HG03175 (cell line): ENCODE data around the gene MYO1D.
"Not testable (repeated sequence)": the region's sequence is repeated elsewhere in the genome, so short reads cannot be mapped to it uniquely, and the experiment has no call there.

Experiments
- ATAC-seq: cut with Tn5 transposase; IDR thresholded peaks from one replicate; pipeline ENCODE4 v1.9.1; 2021; ENCODE audit warnings: mild to moderate bottlenecking, moderate library complexity; ENCODE audit not compliant: unreplicated experiment

Gene MYO1D

GRCh38 chr17:32821987-32822934, 54.7 kb downstream of the MYO1D start:
- not testable (repeated sequence) for ATAC-seq

GRCh38 chr17:32820440-32820839, 56.5 kb downstream of the MYO1D start:
- no peak for ATAC-seq

GRCh38 chr17:32819787-32820186, 57.1 kb downstream of the MYO1D start:
- no peak for ATAC-seq

- ATAC-seq = no peak
Measured at GRCh38 chr17:32819035-32819434, 57.9 kb downstream of the MYO1D start.

- no peak for ATAC-seq
Measured at GRCh38 chr17:32815460-32815859, 61.5 kb downstream of the MYO1D start.

- ATAC-seq = no peak
Measured at GRCh38 chr17:32814836-32815235, 62.1 kb downstream of the MYO1D start.

GRCh38 chr17:32813021-32813420, 63.9 kb downstream of the MYO1D start:
- ATAC-seq = no peak

- ATAC-seq = no peak
Measured at GRCh38 chr17:32810690-32811089, 66.2 kb downstream of the MYO1D start.

GRCh38 chr17:32807577-32807976, 69.3 kb downstream of the MYO1D start:
- no peak for ATAC-seq

GRCh38 chr17:32806646-32807045, 70.3 kb downstream of the MYO1D start:
- ATAC-seq = no peak

- ATAC-seq = no peak
Measured at GRCh38 chr17:32805029-32805976, 71.6 kb downstream of the MYO1D start.

GRCh38 chr17:32803544-32803943, 73.4 kb downstream of the MYO1D start:
- no peak for ATAC-seq

GRCh38 chr17:32802306-32802705, 74.6 kb downstream of the MYO1D start:
- no peak for ATAC-seq

GRCh38 chr17:32801641-32802040, 75.3 kb downstream of the MYO1D start:
- ATAC-seq = no peak

- ATAC-seq = no peak
Measured at GRCh38 chr17:32801193-32801592, 75.7 kb downstream of the MYO1D start.

- no peak for ATAC-seq
Measured at GRCh38 chr17:32798938-32799337, 78.0 kb downstream of the MYO1D start.

- no peak for ATAC-seq
Measured at GRCh38 chr17:32795339-32795979, 81.5 kb downstream of the MYO1D start.

- ATAC-seq = no peak
Measured at GRCh38 chr17:32794533-32795246, 82.2 kb downstream of the MYO1D start.

- no peak for ATAC-seq
Measured at GRCh38 chr17:32793841-32794240, 83.1 kb downstream of the MYO1D start.

- no peak for ATAC-seq
Measured at GRCh38 chr17:32792207-32792606, 84.7 kb downstream of the MYO1D start.
